H9 (cell line): ENCODE results near the gene NRG3. TPM values are rescaled to one million over a fixed set of nuclear protein-coding genes. Genes with fewer than 3 reads are reported as not detected.

Experiments
- DNase-seq: peaks from one replicate; pipeline ENCODE4 v3.0.0-alpha.2; 2017
- H2AFZ ChIP-seq: one replicate; pipeline ENCODE4 v1.6.1; 2013; ENCODE audit warnings: mild to moderate bottlenecking, low read length, control low read depth, moderate library complexity
- H2AK5ac ChIP-seq: 2 replicates; pipeline ENCODE4 v1.6.1; 2013; ENCODE audit warnings: low read length, control low read depth, mixed read lengths; ENCODE audit not compliant: insufficient read length
- H2BK120ac ChIP-seq: one replicate; pipeline ENCODE4 v1.6.1; 2013; ENCODE audit warnings: low read depth, mild to moderate bottlenecking, low read length, control low read depth, inconsistent platforms; ENCODE audit not compliant: poor library complexity, severe bottlenecking
- H2BK12ac ChIP-seq: 2 replicates; pipeline ENCODE4 v1.6.1; 2013; ENCODE audit warnings: low read length, control low read depth, mixed read lengths, low read depth; ENCODE audit not compliant: insufficient read length
- H2BK15ac ChIP-seq: 2 replicates; pipeline ENCODE4 v1.6.1; 2013; ENCODE audit warnings: low read depth, low read length, control low read depth
- H2BK20ac ChIP-seq: one replicate; pipeline ENCODE4 v1.6.1; 2013; ENCODE audit warnings: low read depth, mild to moderate bottlenecking, low read length, control low read depth, inconsistent platforms; ENCODE audit not compliant: poor library complexity, severe bottlenecking
- H2BK5ac ChIP-seq: 2 replicates; pipeline ENCODE4 v1.6.1; 2013; ENCODE audit warnings: low read length, control low read depth, mixed read lengths; ENCODE audit not compliant: insufficient read length
- H3K14ac ChIP-seq: 2 replicates; pipeline ENCODE4 v1.6.1; 2013; ENCODE audit warnings: low read length, control low read depth; ENCODE audit not compliant: insufficient read depth
- H3K18ac ChIP-seq: 2 replicates; pipeline ENCODE4 v1.6.1; 2013; ENCODE audit warnings: low read depth, mild to moderate bottlenecking, mixed read lengths, low read length, control low read depth; ENCODE audit not compliant: insufficient read length
- H3K23ac ChIP-seq: 2 replicates; pipeline ENCODE4 v1.6.1; 2013; ENCODE audit warnings: low read length, control low read depth, mixed read lengths, low read depth; ENCODE audit not compliant: insufficient read length
- H3K23me2 ChIP-seq: 2 replicates; pipeline ENCODE4 v1.6.1; 2013; ENCODE audit warnings: low read depth, mild to moderate bottlenecking, mixed read lengths, low read length, control low read depth; ENCODE audit not compliant: insufficient read length, poor library complexity, severe bottlenecking
- H3K27ac ChIP-seq: 2 replicates; pipeline ENCODE4 v1.5.1; 2013; ENCODE audit warnings: low read length, control low read depth, mixed read lengths, low read depth; ENCODE audit not compliant: insufficient read length
- H3K27me3 ChIP-seq: 2 replicates; pipeline ENCODE4 v1.6.1; 2013; ENCODE audit warnings: low read length, control low read depth, inconsistent platforms; ENCODE audit not compliant: insufficient read depth
- H3K4ac ChIP-seq: 2 replicates; pipeline ENCODE4 v1.6.1; 2013; ENCODE audit warnings: low read depth, mild to moderate bottlenecking, control low read depth, inconsistent platforms, low read length, moderate library complexity
- H3K4me1 ChIP-seq: 2 replicates; pipeline ENCODE4 v1.6.1; 2013; ENCODE audit warnings: low read length, control low read depth, inconsistent platforms; ENCODE audit not compliant: insufficient read depth
- H3K4me2 ChIP-seq: 2 replicates; pipeline ENCODE4 v1.6.1; 2013; ENCODE audit warnings: low read length, control low read depth, mixed read lengths; ENCODE audit not compliant: insufficient read length, insufficient read depth
- H3K56ac ChIP-seq: 2 replicates; pipeline ENCODE4 v1.6.1; 2013; ENCODE audit warnings: low read depth, mild to moderate bottlenecking, mixed read lengths, low read length, control low read depth; ENCODE audit not compliant: insufficient read length
- H3K79me1 ChIP-seq: 2 replicates; pipeline ENCODE4 v1.6.1; 2013; ENCODE audit warnings: low read depth, mild to moderate bottlenecking, moderate library complexity, low read length, control low read depth, inconsistent platforms; ENCODE audit not compliant: insufficient read depth, poor library complexity, severe bottlenecking
- H3K79me2 ChIP-seq: 2 replicates; pipeline ENCODE4 v1.6.1; 2013; ENCODE audit warnings: low read length, control low read depth, inconsistent platforms; ENCODE audit not compliant: insufficient read depth
- H3K9ac ChIP-seq: 2 replicates; pipeline ENCODE4 v1.6.1; 2013; ENCODE audit warnings: low read length, control low read depth, mixed read lengths; ENCODE audit not compliant: insufficient read length; ENCODE audit errors: extremely low read depth
- H3K9me3 ChIP-seq: one replicate; pipeline ENCODE4 v1.6.1; 2013; ENCODE audit warnings: low read depth, low read length, inconsistent platforms; ENCODE audit not compliant: control insufficient read depth
- H3T11ph ChIP-seq: one replicate; pipeline ENCODE4 v1.6.1; 2013; ENCODE audit warnings: mild to moderate bottlenecking, low read length, control low read depth, inconsistent platforms
- H4K20me1 ChIP-seq: one replicate; pipeline ENCODE4 v1.6.1; 2013; ENCODE audit not compliant: control insufficient read depth, insufficient read length, insufficient read depth
- H4K5ac ChIP-seq: 2 replicates; pipeline ENCODE4 v1.6.1; 2013; ENCODE audit warnings: low read depth, mild to moderate bottlenecking, mixed read lengths, low read length, control low read depth; ENCODE audit not compliant: insufficient read length
- H4K8ac ChIP-seq: replicated peaks from 2 replicates; pipeline ENCODE4 v1.6.1; 2013; ENCODE audit warnings: low read length, control low read depth, mixed read lengths, low read depth; ENCODE audit not compliant: insufficient read length
- H4K91ac ChIP-seq: 2 replicates; pipeline ENCODE4 v1.6.1; 2013; ENCODE audit warnings: low read depth, mild to moderate bottlenecking, moderate library complexity, mixed read lengths, low read length, control low read depth; ENCODE audit not compliant: insufficient read length
- H3K27ac Mint-ChIP-seq, 3 experiments: 2 replicates in 2 of 3; 3 replicates in 1 of 3; pipeline ENCODE4 v1.8.0; 2020 to 2021; ENCODE audit warnings: mixed read lengths in 3 of 3, mild to moderate bottlenecking in 1 of 3, moderate library complexity in 1 of 3
- H3K27me3 Mint-ChIP-seq: 2 replicates; pipeline ENCODE4 v1.8.0; 2021; ENCODE audit warnings: low read depth, mild to moderate bottlenecking, moderate library complexity, mixed read lengths
- H3K36me3 Mint-ChIP-seq, 3 experiments: 2 replicates in 2 of 3; 3 replicates in 1 of 3; pipeline ENCODE4 v1.8.0; 2020 to 2021; ENCODE audit warnings: low read depth in 3 of 3, mixed read lengths in 3 of 3; ENCODE audit not compliant: insufficient read depth in 1 of 3
- H3K4me1 Mint-ChIP-seq, 2 experiments: 2 replicates each; pipeline ENCODE4 v1.8.0; 2020; ENCODE audit warnings: mixed read lengths in 2 of 2
- H3K4me3 Mint-ChIP-seq, 2 experiments: 2 replicates in 1 of 2; 3 replicates in 1 of 2; pipeline ENCODE4 v1.8.0; 2020 to 2021; ENCODE audit warnings: mild to moderate bottlenecking in 2 of 2, mixed read lengths in 2 of 2, moderate library complexity in 1 of 2
- H3K9me3 Mint-ChIP-seq, 2 experiments: 2 replicates in 1 of 2; 3 replicates in 1 of 2; pipeline ENCODE4 v1.8.0; 2020; ENCODE audit warnings: mild to moderate bottlenecking in 2 of 2, mixed read lengths in 2 of 2, moderate library complexity in 1 of 2
- WGBS: extraction: QIAGEN DNeasy Blood & Tissue Kit; methylation state at CpG from one replicate; pipeline ENCODE4 v1.1.7; 2013; ENCODE audit warnings: missing lambda C conversion rate, low lambda C conversion rate, mixed read lengths; ENCODE audit not compliant: insufficient read length; ENCODE audit errors: extremely low coverage; 5-methylcytosine and 5-hydroxymethylcytosine counted together
- total RNA-seq: library from RNA; stranded (reverse); gene quantifications from 2 replicates; pipeline ENCODE4 v1.2.1, GENCODE V29; 2021
- TF ChIP-seq, protein P1 (sequence below): fragments of 200-600 bp; sonication (generic); conservative IDR thresholded peaks from 3 replicates; pipeline ENCODE4 v1.8.0; 2021; ENCODE audit warnings: antibody characterized with exemption, mild to moderate bottlenecking

NRG3 gene
- total RNA-seq, 1 experiment from 2014 or later = 1.6 TPM

DNA sequence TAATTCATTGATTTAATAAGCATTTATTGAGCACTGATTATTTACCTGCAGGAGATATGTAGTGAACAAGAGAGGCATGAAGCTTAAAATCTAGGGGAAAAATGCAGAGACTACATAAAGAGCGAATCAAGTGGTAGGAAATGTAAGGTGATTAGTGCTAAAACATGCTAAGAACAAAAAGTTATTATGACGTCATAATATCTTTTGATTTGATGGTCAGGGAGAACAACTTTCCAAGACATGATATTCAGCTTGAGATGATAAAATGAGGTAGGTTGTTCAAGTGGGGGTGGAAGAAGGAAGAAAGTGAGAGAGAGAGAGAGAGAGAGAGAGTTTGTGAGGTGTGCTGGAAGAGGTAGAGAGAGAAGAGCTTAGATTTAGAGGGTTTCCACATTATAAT, 317.7 kb downstream of the NRG3 start:
- H2BK20ac ChIP-seq = no peak overlapping the region
- no peaks in the 10 kb centered on the region for H3K4me1 ChIP-seq
- H4K5ac ChIP-seq = no peak overlapping the region
- H3K79me2 ChIP-seq = no peaks in the 10 kb centered on the region
- no peaks in the 10 kb centered on the region for H3K9me3 ChIP-seq
- H2BK12ac ChIP-seq = no peak overlapping the region
- no peak overlapping the region for H3K18ac ChIP-seq
- H2AK5ac ChIP-seq = no peak overlapping the region
- no peak overlapping the region for H2BK5ac ChIP-seq
- H3T11ph ChIP-seq = no peak overlapping the region
- H3K27me3 Mint-ChIP-seq = no peaks in the 10 kb centered on the region
- H3K36me3 Mint-ChIP-seq = no peaks in the 10 kb centered on the region
- no peak overlapping the region for H3K4me2 ChIP-seq
- no peak overlapping the region for H4K91ac ChIP-seq
- no peaks in the 10 kb centered on the region for H3K23me2 ChIP-seq
- no peak overlapping the region for H3K23ac ChIP-seq
- H3K56ac ChIP-seq = no peak overlapping the region
- no CpG with 5 or more reads among the region's 2 CpGs for WGBS
- H3K27ac ChIP-seq = no peak overlapping the region
- no peak overlapping the region for H2BK120ac ChIP-seq
- H3K27me3 ChIP-seq = no peaks in the 10 kb centered on the region
- no peak overlapping the region for H2AFZ ChIP-seq
- no peak overlapping the region for H3K9ac ChIP-seq
- TF ChIP-seq, protein P1, sequence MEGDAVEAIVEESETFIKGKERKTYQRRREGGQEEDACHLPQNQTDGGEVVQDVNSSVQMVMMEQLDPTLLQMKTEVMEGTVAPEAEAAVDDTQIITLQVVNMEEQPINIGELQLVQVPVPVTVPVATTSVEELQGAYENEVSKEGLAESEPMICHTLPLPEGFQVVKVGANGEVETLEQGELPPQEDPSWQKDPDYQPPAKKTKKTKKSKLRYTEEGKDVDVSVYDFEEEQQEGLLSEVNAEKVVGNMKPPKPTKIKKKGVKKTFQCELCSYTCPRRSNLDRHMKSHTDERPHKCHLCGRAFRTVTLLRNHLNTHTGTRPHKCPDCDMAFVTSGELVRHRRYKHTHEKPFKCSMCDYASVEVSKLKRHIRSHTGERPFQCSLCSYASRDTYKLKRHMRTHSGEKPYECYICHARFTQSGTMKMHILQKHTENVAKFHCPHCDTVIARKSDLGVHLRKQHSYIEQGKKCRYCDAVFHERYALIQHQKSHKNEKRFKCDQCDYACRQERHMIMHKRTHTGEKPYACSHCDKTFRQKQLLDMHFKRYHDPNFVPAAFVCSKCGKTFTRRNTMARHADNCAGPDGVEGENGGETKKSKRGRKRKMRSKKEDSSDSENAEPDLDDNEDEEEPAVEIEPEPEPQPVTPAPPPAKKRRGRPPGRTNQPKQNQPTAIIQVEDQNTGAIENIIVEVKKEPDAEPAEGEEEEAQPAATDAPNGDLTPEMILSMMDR = no peak
- DNase-seq = no peak
- H3K4me3 Mint-ChIP-seq = no peak overlapping the region
- H2BK15ac ChIP-seq = no peak overlapping the region
- H3K4me1 Mint-ChIP-seq = peaks cover 3 to 4% of the 10 kb centered on the region in 2 experiments; a peak in 2 of 4 replicates
- H3K27ac Mint-ChIP-seq = no peak overlapping the region
- H4K20me1 ChIP-seq = no peaks in the 10 kb centered on the region
- H3K14ac ChIP-seq = no peak overlapping the region
- H3K79me1 ChIP-seq = no peaks in the 10 kb centered on the region
- no peaks in the 10 kb centered on the region for H3K9me3 Mint-ChIP-seq
- H3K4ac ChIP-seq = no peak overlapping the region
- H4K8ac ChIP-seq = no peak overlapping the region
